Stimulated activated CD8-positive, alpha-beta memory T cell treated with anti-CD3 and anti-CD28 coated beads, Interleukin-2, amount 100 ng/mL, for 48 hours (primary cell): ENCODE data around the gene NFKBIB.
"Not testable (repeated sequence)": the region's sequence is repeated elsewhere in the genome, so short reads cannot be mapped to it uniquely, and the experiment has no call there.

Experiments
- DNase-seq, 2 donors: peaks; one replicate each; pipeline ENCODE4 v3.0.0-alpha.2; 2020; ENCODE audit warnings: low read depth in 2 of 2

NFKBIB gene

GRCh38 chr19:38875656-38876395 is 23.9 kb upstream of the NFKBIB start:
- no peak for DNase-seq

GRCh38 chr19:38877781-38878574 is 21.8 kb upstream of the NFKBIB start, which contains the start of gene RINL:
RINL (minus strand) TSS chr19:38878275; CDS start chr19:38876742, 1,533 bp downstream.
- DNase-seq = peak; percentile 51 to 55

GRCh38 chr19:38878575-38879399 is 21.0 kb upstream of the NFKBIB start:
- DNase-seq = no peak

GRCh38 chr19:38879400-38879751 is 20.4 kb upstream of the NFKBIB start:
- no peak for DNase-seq

GRCh38 chr19:38880076-38880881 is 19.5 kb upstream of the NFKBIB start:
- DNase-seq = no peak

- no peak for DNase-seq
These were observed 18.7 kb upstream of the NFKBIB start for GRCh38 chr19:38880882-38881609.

GRCh38 chr19:38883286-38883685 is 16.5 kb upstream of the NFKBIB start:
- DNase-seq = no peak

- not testable (repeated sequence) for DNase-seq
These were observed 15.1 kb upstream of the NFKBIB start for GRCh38 chr19:38884691-38885090.

- DNase-seq = no peak
These were observed 10.9 kb upstream of the NFKBIB start for GRCh38 chr19:38888876-38889275.

GRCh38 chr19:38889803-38890202 is 10.0 kb upstream of the NFKBIB start:
- DNase-seq = no peak

- no peak for DNase-seq
These were observed 9.1 kb upstream of the NFKBIB start for GRCh38 chr19:38890686-38891085.

GRCh38 chr19:38891771-38892170 is 8.0 kb upstream of the NFKBIB start:
- no peak for DNase-seq

- no peak for DNase-seq
These were observed 6.9 kb upstream of the NFKBIB start for GRCh38 chr19:38892841-38893240.

GRCh38 chr19:38893341-38893771 is 6.4 kb upstream of the NFKBIB start:
- DNase-seq = no peak

GRCh38 chr19:38894968-38895367 is 4.8 kb upstream of the NFKBIB start:
- DNase-seq = no peak

GRCh38 chr19:38898788-38899446 is 852 bp upstream of the NFKBIB start:
- no peak for DNase-seq

GRCh38 chr19:38900202-38900629 is 447 bp downstream of the NFKBIB start:
- no peak for DNase-seq

GRCh38 chr19:38900743-38901190 is 998 bp downstream of the NFKBIB start:
- DNase-seq = no peak

- no peak for DNase-seq
These were observed 1.9 kb downstream of the NFKBIB start for GRCh38 chr19:38901683-38902082.
